K562 (cell line): Measurements from ENCODE around the gene PUS7.

Experiments used
- MAFK ChIP-seq: IDR thresholded peaks from 2 replicates; pipeline ENCODE4 v1.6.1; 2011; ENCODE audit warnings: low read length, improper control_type of control experiment
- NFIX ChIP-seq: fragments of 250-450 bp; sonication (Bioruptor Pico); IDR thresholded peaks from 2 replicates; pipeline ENCODE4 v1.4.0; 2020; ENCODE audit warnings: low read depth, mild to moderate bottlenecking, moderate library complexity
- ZC3H11A ChIP-seq: IDR thresholded peaks from 2 replicates; pipeline ENCODE4 v1.6.1; 2012; ENCODE audit warnings: low read depth, low read length, improper control_type of control experiment

- TF ChIP-seq ZC3H11A (no peak), NFIX (CRISPR knock-in tag) (no peak), MAFK (no peak)
Measured at GRCh38 chr7:105448181-105448580, 73.9 kb downstream of the PUS7 start.
